Right lobe of liver (tissue), 6 donors: ENCODE measurements around the gene ATRNL1. TPM values are rescaled to one million over a fixed set of nuclear protein-coding genes. Genes with fewer than 3 reads are reported as not detected.
"Not testable (repeated sequence)": the region's sequence is repeated elsewhere in the genome, so short reads cannot be mapped to it uniquely, and the experiment has no call there.

Experiments used
- ATAC-seq, 4 donors: fragments of 200-7000 bp; cut with Tn5 transposase; one replicate each; pipeline ENCODE4 v1.9.1; 2020; ENCODE audit warnings: mild to moderate bottlenecking in 4 of 4, moderate library complexity in 4 of 4
- DNase-seq, 3 donors: peaks; one replicate each; pipeline ENCODE4 v3.0.0-alpha.2; 2020
- H3K27ac ChIP-seq, 3 donors: fragments of 200-600 bp; one replicate each; pipeline ENCODE4 v1.8.0; 2022
- H3K27me3 ChIP-seq, 2 donors: fragments of 200-600 bp; one replicate each; pipeline ENCODE4 v1.8.0; 2022
- H3K36me3 ChIP-seq, 4 donors: fragments of 200-600 bp; sonication (generic) in 1 of 4; one replicate each; pipeline versions ENCODE4 v1.5.1 to v1.8.0; 2017 to 2022; ENCODE audit warnings: control low read depth in 1 of 4
- H3K4me1 ChIP-seq, 4 donors: fragments of 200-600 bp; sonication (generic) in 1 of 4; one replicate each; pipeline versions ENCODE4 v1.5.1 to v1.8.0; 2017 to 2022; ENCODE audit warnings: control low read depth in 1 of 4
- H3K4me3 ChIP-seq, 3 donors: fragments of 200-600 bp; one replicate each; pipeline ENCODE4 v1.8.0; 2022
- H3K9me3 ChIP-seq, 4 donors: fragments of 200-600 bp; sonication (generic) in 1 of 4; one replicate each; pipeline versions ENCODE4 v1.5.1 to v1.8.0; 2017 to 2022; ENCODE audit warnings: control low read depth in 1 of 4
- POLR2A ChIP-seq: fragments of 450-650 bp; IDR thresholded peaks from one replicate; pipeline ENCODE4 v1.6.1; 2017; ENCODE audit warnings: antibody characterized with exemption, mild to moderate bottlenecking
- WGBS: methylation state at CpG from one replicate; pipeline ENCODE4 v1.1.6; 2018; ENCODE audit warnings: low coverage, low lambda C conversion rate; ENCODE audit not compliant: insufficient coverage; ENCODE audit errors: missing lambda C conversion rate; 5-methylcytosine and 5-hydroxymethylcytosine counted together
- intact Hi-C, 2 donors: fragments of 100-400 bp; cut with DNase I; formaldehyde crosslinking; loops; one replicate each; pipeline versions ENCODE4 v1.11.2 to v1.14.1; 2022
- total RNA-seq, 6 experiments: library from RNA; depleted of rRNA in 2 of 6; stranded (reverse); fragments of >200 nt in 2 of 6; fragmentation: NEBNext Ultra II Directional in 3 of 6; extraction: Animal tissue kit (Norgen Biotek cat#: 25700) in 3 of 6; gene quantifications; one replicate each; pipeline versions ENCODE4 v1.1.0 to v1.2.4, GENCODE V29; 2016 to 2023
- TF ChIP-seq, protein P1 (sequence below), 4 donors: fragments of 200-600 bp in 3 of 4; fragments of 450-650 bp in 1 of 4; IDR thresholded peaks; one replicate each; pipeline versions ENCODE4 v1.5.1 to v1.8.0; 2016 to 2022; ENCODE audit warnings: antibody characterized with exemption in 4 of 4, mild to moderate bottlenecking in 2 of 4
- donor health status: DM: no; HTN: yes; CAD: no.
- donor health status: DM: no; HTN: no; CAD: no.
- donor health status: DM: no; HTN: no; CAD: no.
- donor health status: DM: no; HTN: yes; CAD: no.
- donor health status: DM: no; HTN: yes; CAD: no.

Gene ATRNL1
- total RNA-seq, 6 experiments from 2014 or later: 0.81 to 5.3 (median 2.6) TPM

GRCh38 chr10:115384665-115385064, 291.5 kb downstream of the ATRNL1 start:
- intact Hi-C loops: no loop called here
- H3K4me1 ChIP-seq: no peaks in the 10 kb centered on the region
- ATAC-seq: no peak
- H3K27me3 ChIP-seq: no peaks in the 10 kb centered on the region
- 43% methylated on average over 1 of the region's 1 CpG for WGBS
- H3K9me3 ChIP-seq: no peaks in the 10 kb centered on the region
- no peak for TF ChIP-seq POLR2A
- TF ChIP-seq, protein P1, sequence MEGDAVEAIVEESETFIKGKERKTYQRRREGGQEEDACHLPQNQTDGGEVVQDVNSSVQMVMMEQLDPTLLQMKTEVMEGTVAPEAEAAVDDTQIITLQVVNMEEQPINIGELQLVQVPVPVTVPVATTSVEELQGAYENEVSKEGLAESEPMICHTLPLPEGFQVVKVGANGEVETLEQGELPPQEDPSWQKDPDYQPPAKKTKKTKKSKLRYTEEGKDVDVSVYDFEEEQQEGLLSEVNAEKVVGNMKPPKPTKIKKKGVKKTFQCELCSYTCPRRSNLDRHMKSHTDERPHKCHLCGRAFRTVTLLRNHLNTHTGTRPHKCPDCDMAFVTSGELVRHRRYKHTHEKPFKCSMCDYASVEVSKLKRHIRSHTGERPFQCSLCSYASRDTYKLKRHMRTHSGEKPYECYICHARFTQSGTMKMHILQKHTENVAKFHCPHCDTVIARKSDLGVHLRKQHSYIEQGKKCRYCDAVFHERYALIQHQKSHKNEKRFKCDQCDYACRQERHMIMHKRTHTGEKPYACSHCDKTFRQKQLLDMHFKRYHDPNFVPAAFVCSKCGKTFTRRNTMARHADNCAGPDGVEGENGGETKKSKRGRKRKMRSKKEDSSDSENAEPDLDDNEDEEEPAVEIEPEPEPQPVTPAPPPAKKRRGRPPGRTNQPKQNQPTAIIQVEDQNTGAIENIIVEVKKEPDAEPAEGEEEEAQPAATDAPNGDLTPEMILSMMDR (IDR thresholded peaks at IDR 0.05): no peak
- H3K27ac ChIP-seq: no peak overlapping the region
- no peaks in the 10 kb centered on the region for H3K36me3 ChIP-seq
- DNase-seq: no peak
- H3K4me3 ChIP-seq: no peak overlapping the region

DNA sequence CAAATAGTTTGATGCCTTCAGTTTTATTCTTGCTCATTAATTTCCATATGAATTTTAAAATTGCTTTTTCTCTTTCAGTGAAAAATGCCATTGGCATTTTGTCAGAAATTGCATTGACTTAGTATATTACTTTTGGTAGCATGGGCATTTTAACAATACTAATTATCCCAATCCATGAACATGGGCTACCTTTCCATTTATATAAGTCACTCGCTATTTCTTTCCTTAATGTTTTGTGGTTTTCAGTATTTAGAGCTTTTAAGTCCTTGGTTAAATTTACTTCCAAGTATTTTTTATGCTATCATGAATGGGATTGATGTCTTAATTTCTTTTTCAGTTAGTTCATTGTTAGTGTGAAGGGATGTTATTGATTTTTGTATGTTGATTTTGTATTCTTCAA, 297.4 kb downstream of the ATRNL1 start:
- intact Hi-C loops: no loop called here
- no peak overlapping the region for H3K27ac ChIP-seq
- H3K27me3 ChIP-seq: no peaks in the 10 kb centered on the region
- no peaks in the 10 kb centered on the region for H3K9me3 ChIP-seq
- DNase-seq: no peak
- H3K36me3 ChIP-seq: no peaks in the 10 kb centered on the region
- H3K4me1 ChIP-seq: no peaks in the 10 kb centered on the region
- no peak for TF ChIP-seq POLR2A
- TF ChIP-seq, protein P1 (IDR thresholded peaks at IDR 0.05): no peak
- WGBS: 73% methylated on average over 1 of the region's 1 CpG
- no peak overlapping the region for H3K4me3 ChIP-seq
- ATAC-seq: no peak

- H3K4me3 ChIP-seq: no peak overlapping the region
- DNase-seq (no peak), ATAC-seq (no peak)
- H3K36me3 ChIP-seq: no peaks in the 10 kb centered on the region
- TF ChIP-seq, protein P1 (IDR thresholded peaks at IDR 0.05): no peak
- no peak for TF ChIP-seq POLR2A
- intact Hi-C loops: no loop called here
- H3K4me1 ChIP-seq: no peaks in the 10 kb centered on the region
- H3K27me3 ChIP-seq: no peaks in the 10 kb centered on the region
- no peaks in the 10 kb centered on the region for H3K9me3 ChIP-seq
- H3K27ac ChIP-seq: no peak overlapping the region
- whole genome bisulfite sequencing: 73% methylated on average over 2 of the region's 2 CpGs
Observed at GRCh38 chr10:115398026-115398425, 304.9 kb downstream of the ATRNL1 start.

DNA sequence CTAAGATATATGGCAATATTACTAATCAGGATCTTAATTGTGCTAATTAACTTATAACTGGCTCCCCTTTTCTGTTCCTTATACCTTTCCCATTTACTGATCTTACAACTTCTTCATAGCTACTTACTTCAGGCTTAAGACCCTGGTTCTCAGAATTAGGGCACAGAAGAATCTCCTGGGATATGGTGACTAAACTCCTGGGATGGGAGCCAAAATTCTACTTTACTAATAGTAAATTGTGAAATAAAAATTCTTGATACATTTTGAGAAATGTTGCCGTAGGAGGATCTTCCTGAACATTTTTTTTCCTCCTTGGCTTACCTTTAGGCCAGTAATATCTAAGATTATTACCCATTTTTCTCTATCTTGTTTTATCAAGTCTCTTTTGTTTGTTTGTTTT, 309.5 kb downstream of the ATRNL1 start:
- Histone ChIP-seq H3K9me3 (no peaks in the 10 kb centered on the region), H3K27me3 (no peaks in the 10 kb centered on the region), H3K27ac (no peak overlapping the region), H3K4me3 (no peak overlapping the region), H3K4me1 (no peaks in the 10 kb centered on the region), H3K36me3 (no peaks in the 10 kb centered on the region)
- DNase-seq (no peak), ATAC-seq (no peak)
- TF ChIP-seq POLR2A: no peak
- TF ChIP-seq, protein P1 (IDR thresholded peaks at IDR 0.05): no peak
- intact Hi-C loops: no loop called here
- 21% methylated on average over 1 of the region's 1 CpG for WGBS

DNA sequence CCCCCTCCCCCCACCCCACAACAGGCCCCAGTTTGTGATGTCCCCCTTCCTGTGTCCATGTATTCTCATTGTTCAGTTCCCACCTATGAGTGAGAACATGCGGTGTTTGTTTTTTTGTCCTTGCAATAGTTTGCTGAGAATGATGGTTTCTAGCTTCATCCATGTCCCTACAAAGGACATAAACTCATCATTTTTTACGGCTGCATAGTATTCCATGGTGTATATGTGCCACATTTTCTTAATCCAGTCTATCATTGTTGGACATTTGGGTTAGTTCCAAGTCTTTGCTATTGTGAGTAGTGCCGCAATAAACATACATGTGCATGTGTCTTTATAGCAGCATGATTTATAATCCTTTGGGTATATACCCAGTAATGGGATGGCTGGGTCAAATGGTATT, 312.7 kb downstream of the ATRNL1 start:
- no CpG with 5 or more reads among the region's 3 CpGs for WGBS

More for the DNA sequence above, 312.7 kb downstream of the ATRNL1 start:
- H3K9me3 ChIP-seq, H3K4me3 ChIP-seq, H3K4me1 ChIP-seq, intact Hi-C loops, ATAC-seq, H3K27me3 ChIP-seq, DNase-seq, H3K36me3 ChIP-seq, H3K27ac ChIP-seq: not testable (repeated sequence)
